ENCODE measurements around the gene NINL.
A peak's percentile ranks its signal among the peaks of the same experiment; 100 is the strongest.

Gene NINL

GRCh38 chr20:25493748-25494505, 91.4 kb downstream of the NINL start:
- peaks cover 0 to 4% of the 10 kb centered on the region in 2 donors for H3K9me3 ChIP-seq (replicated peaks in 1 of 2; ENCODE audit: control insufficient read depth in 2 of 2, insufficient read depth in 1 of 2, low read depth in 1 of 2, low read length in 2 of 2)
- no CpG with 5 or more reads among the region's 10 CpGs for WGBS, 2 donors (ENCODE audit: extremely low coverage in 2 of 2, insufficient read length in 2 of 2, insufficient replicate concordance in 1 of 2)
- H3K4me1 ChIP-seq (ENCODE audit: control insufficient read depth in 2 of 2, insufficient read depth in 1 of 2, low read depth in 1 of 2, low read length in 2 of 2) = peaks cover 0 to 3% of the 10 kb centered on the region in 2 donors
- H3K23ac ChIP-seq (ENCODE audit: low read depth, low read length, poor library complexity) = peak overlapping the region; percentile 81
- no peak overlapping the region for H3K4me2 ChIP-seq (ENCODE audit: insufficient read depth, low read length, poor library complexity, severe bottlenecking)
- peak overlapping the region; percentile 1 for H4K8ac ChIP-seq (ENCODE audit: low read depth, low read length)
- H2AK5ac ChIP-seq (ENCODE audit: low read depth, low read length) = no peak overlapping the region
- H2AFZ ChIP-seq (ENCODE audit: low read length) = no peak overlapping the region
- peak overlapping the region; percentile 66 for H3K18ac ChIP-seq (ENCODE audit: low read length)
- no peaks in the 10 kb centered on the region for H3K79me1 ChIP-seq (ENCODE audit: low read depth, low read length)
- no peak overlapping the region for H3K9ac ChIP-seq (ENCODE audit: low read depth, low read length, poor library complexity)
- H3K36me3 ChIP-seq (replicated peaks in 1 of 2; ENCODE audit: control insufficient read depth in 2 of 2, insufficient read depth in 2 of 2, low read length in 2 of 2) = peaks cover 19 to 65% of the 10 kb centered on the region in 2 donors
- DNase-seq (ENCODE audit: low spot score) = no peak
- peak overlapping the region in 1 of 2 donors; percentile 3 for H3K4me3 ChIP-seq (ENCODE audit: low read length in 2 of 2)
- H3K14ac ChIP-seq (ENCODE audit: low read length) = peak overlapping the region; percentile 89
- no peak overlapping the region for H3K4ac ChIP-seq (ENCODE audit: low read length)
- H2BK120ac ChIP-seq (ENCODE audit: low read depth, low read length) = peak overlapping the region; percentile 41
- no peak overlapping the region for H2BK5ac ChIP-seq (ENCODE audit: low read length)
- no peak overlapping the region for H2BK12ac ChIP-seq (ENCODE audit: low read length)
- no peaks in the 10 kb centered on the region for H3K27me3 ChIP-seq (ENCODE audit: control insufficient read depth in 3 of 3, insufficient read depth in 3 of 3, low read depth in 1 of 3, low read length in 3 of 3)
- peak overlapping the region; percentile 64 for H4K91ac ChIP-seq (ENCODE audit: low read depth, low read length, poor library complexity)
- no peak overlapping the region for H2BK15ac ChIP-seq (ENCODE audit: low read length)
- no peak overlapping the region for H3K27ac ChIP-seq (replicated peaks; ENCODE audit: low read length)

GRCh38 chr20:25493137-25493536, 92.2 kb downstream of the NINL start:
- Histone ChIP-seq H2BK15ac (ENCODE audit: low read length) (no peak overlapping the region), H3K4me1 (ENCODE audit: control insufficient read depth in 2 of 2, insufficient read depth in 1 of 2, low read depth in 1 of 2, low read length in 2 of 2) (peaks cover 0 to 3% of the 10 kb centered on the region in 2 donors), H3K18ac (ENCODE audit: low read length) (no peak overlapping the region), H2BK5ac (ENCODE audit: low read length) (no peak overlapping the region), H3K79me1 (ENCODE audit: low read depth, low read length) (no peaks in the 10 kb centered on the region), H3K23ac (ENCODE audit: low read depth, low read length, poor library complexity) (no peak overlapping the region), H2BK120ac (ENCODE audit: low read depth, low read length) (no peak overlapping the region), H3K4me2 (ENCODE audit: insufficient read depth, low read length, poor library complexity, severe bottlenecking) (no peak overlapping the region), H2AK5ac (ENCODE audit: low read depth, low read length) (no peak overlapping the region), H3K4me3 (ENCODE audit: low read length in 2 of 2) (no peak overlapping the region), H3K4ac (ENCODE audit: low read length) (no peak overlapping the region), H4K91ac (ENCODE audit: low read depth, low read length, poor library complexity) (no peak overlapping the region), H4K8ac (ENCODE audit: low read depth, low read length) (no peak overlapping the region), H3K9me3 (replicated peaks in 1 of 2; ENCODE audit: control insufficient read depth in 2 of 2, insufficient read depth in 1 of 2, low read depth in 1 of 2, low read length in 2 of 2) (peaks cover 0 to 4% of the 10 kb centered on the region in 2 donors), H3K14ac (ENCODE audit: low read length) (peak overlapping the region; percentile 21), H3K27me3 (ENCODE audit: control insufficient read depth in 3 of 3, insufficient read depth in 3 of 3, low read depth in 1 of 3, low read length in 3 of 3) (no peaks in the 10 kb centered on the region), H3K36me3 (replicated peaks in 1 of 2; ENCODE audit: control insufficient read depth in 2 of 2, insufficient read depth in 2 of 2, low read length in 2 of 2) (peaks cover 23 to 64% of the 10 kb centered on the region in 2 donors), H2AFZ (ENCODE audit: low read length) (no peak overlapping the region), H2BK12ac (ENCODE audit: low read length) (no peak overlapping the region), H3K9ac (ENCODE audit: low read depth, low read length, poor library complexity) (no peak overlapping the region), H3K27ac (replicated peaks; ENCODE audit: low read length) (no peak overlapping the region)
- WGBS, 2 donors (ENCODE audit: extremely low coverage in 2 of 2, insufficient read length in 2 of 2, insufficient replicate concordance in 1 of 2) = no CpG with 5 or more reads among the region's 10 CpGs
- DNase-seq (ENCODE audit: low spot score) = no peak

GRCh38 chr20:25491446-25492038, 93.8 kb downstream of the NINL start:
- no peak overlapping the region for H4K8ac ChIP-seq (ENCODE audit: low read depth, low read length)
- no peak overlapping the region for H2BK5ac ChIP-seq (ENCODE audit: low read length)
- no peaks in the 10 kb centered on the region for H3K27me3 ChIP-seq (ENCODE audit: control insufficient read depth in 3 of 3, insufficient read depth in 3 of 3, low read depth in 1 of 3, low read length in 3 of 3)
- H3K4ac ChIP-seq (ENCODE audit: low read length) = no peak overlapping the region
- WGBS, 2 donors (ENCODE audit: extremely low coverage in 2 of 2, insufficient read length in 2 of 2, insufficient replicate concordance in 1 of 2) = no CpG with 5 or more reads among the region's 12 CpGs
- no peak overlapping the region for H2BK15ac ChIP-seq (ENCODE audit: low read length)
- peak overlapping the region; percentile 25 for H3K14ac ChIP-seq (ENCODE audit: low read length)
- H2BK120ac ChIP-seq (ENCODE audit: low read depth, low read length) = no peak overlapping the region
- no peak overlapping the region for H3K4me2 ChIP-seq (ENCODE audit: insufficient read depth, low read length, poor library complexity, severe bottlenecking)
- no peak overlapping the region for H3K27ac ChIP-seq (replicated peaks; ENCODE audit: low read length)
- no peak overlapping the region for H4K91ac ChIP-seq (ENCODE audit: low read depth, low read length, poor library complexity)
- H3K4me1 ChIP-seq (ENCODE audit: control insufficient read depth in 2 of 2, insufficient read depth in 1 of 2, low read depth in 1 of 2, low read length in 2 of 2) = peaks cover 0 to 3% of the 10 kb centered on the region in 2 donors
- H3K36me3 ChIP-seq (replicated peaks in 1 of 2; ENCODE audit: control insufficient read depth in 2 of 2, insufficient read depth in 2 of 2, low read length in 2 of 2) = peaks cover 25 to 63% of the 10 kb centered on the region in 2 donors
- no peak for DNase-seq (ENCODE audit: low spot score)
- no peak overlapping the region for H2BK12ac ChIP-seq (ENCODE audit: low read length)
- H2AK5ac ChIP-seq (ENCODE audit: low read depth, low read length) = no peak overlapping the region
- H3K9ac ChIP-seq (ENCODE audit: low read depth, low read length, poor library complexity) = peak overlapping the region; percentile 24
- peak overlapping the region; percentile 77 for H3K18ac ChIP-seq (ENCODE audit: low read length)
- no peak overlapping the region for H2AFZ ChIP-seq (ENCODE audit: low read length)
- H3K9me3 ChIP-seq (replicated peaks in 1 of 2; ENCODE audit: control insufficient read depth in 2 of 2, insufficient read depth in 1 of 2, low read depth in 1 of 2, low read length in 2 of 2) = peaks cover 0 to 4% of the 10 kb centered on the region in 2 donors
- no peak overlapping the region for H3K4me3 ChIP-seq (ENCODE audit: low read length in 2 of 2)
- no peaks in the 10 kb centered on the region for H3K79me1 ChIP-seq (ENCODE audit: low read depth, low read length)
- H3K23ac ChIP-seq (ENCODE audit: low read depth, low read length, poor library complexity) = peak overlapping the region; percentile 97

All from neuronal stem cell (in vitro differentiated cells).